ENCODE results near the gene SUPT4H1. TPM values are rescaled to one million over a fixed set of nuclear protein-coding genes. Genes with fewer than 3 reads are reported as not detected.
"Not testable (repeated sequence)": the region's sequence is repeated elsewhere in the genome, so short reads cannot be mapped to it uniquely, and the experiment has no call there.

SUPT4H1 gene
- polyA plus RNA-seq (2013, experiment 1 of 2) = 73.2 TPM
- polyA plus RNA-seq (2013, experiment 2 of 2) = 79.8 TPM

- Histone ChIP-seq H3K9me3 (ENCODE audit: insufficient read depth, low read depth, low read length) (no peaks in the 10 kb centered on the region), H3K9ac (ENCODE audit: low read depth, low read length) (peak within 1 kb of the TSS; percentile 94), H3K36me3 (ENCODE audit: insufficient read depth, low read length) (peaks cover 30% of the 10 kb centered on the region), H3K27ac (ENCODE audit: low read depth, low read length) (peak within 1 kb of the TSS; percentile 87), H3K4me3 (ENCODE audit: low read length) (peak within 1 kb of the TSS; percentile 97), H3K4me1 (ENCODE audit: insufficient read depth, low read length) (peaks cover 13% of the 10 kb centered on the region; the same call in 1 of the 2 replicates), H3K27me3 (ENCODE audit: insufficient read depth, low read length) (no peaks in the 10 kb centered on the region)
- WGBS = under 1% methylated on average over 60 of the region's 60 CpGs
These were observed at the start of gene SUPT4H1 for GRCh38 chr17:58351831-58352595. Gene SUPT4H1, minus strand, starts transcription at chr17:58352201. Its CDS starts 66 bp downstream, at chr17:58352135.

- 88% methylated on average over 2 of the region's 2 CpGs for WGBS
- Histone ChIP-seq H3K9me3 (ENCODE audit: insufficient read depth, low read depth, low read length) (no peaks in the 10 kb centered on the region), H3K4me1 (ENCODE audit: insufficient read depth, low read length) (peaks cover 58% of the 10 kb centered on the region), H3K27me3 (ENCODE audit: insufficient read depth, low read length) (peaks cover 80% of the 10 kb centered on the region), H3K9ac (ENCODE audit: low read depth, low read length) (no peak overlapping the region), H3K27ac (ENCODE audit: low read depth, low read length) (no peak overlapping the region), H3K4me3 (ENCODE audit: low read length) (no peak overlapping the region), H3K36me3 (ENCODE audit: insufficient read depth, low read length) (no peaks in the 10 kb centered on the region)
These were observed 49.3 kb upstream of the SUPT4H1 start for GRCh38 chr17:58401287-58401686.

GRCh38 chr17:58400826-58401225 is 48.8 kb upstream of the SUPT4H1 start:
- Histone ChIP-seq H3K27ac (ENCODE audit: low read depth, low read length) (no peak overlapping the region), H3K9ac (ENCODE audit: low read depth, low read length) (no peak overlapping the region), H3K4me1 (ENCODE audit: insufficient read depth, low read length) (peaks cover 57% of the 10 kb centered on the region), H3K36me3 (ENCODE audit: insufficient read depth, low read length) (no peaks in the 10 kb centered on the region), H3K9me3 (ENCODE audit: insufficient read depth, low read depth, low read length) (no peaks in the 10 kb centered on the region), H3K27me3 (ENCODE audit: insufficient read depth, low read length) (peaks cover 82% of the 10 kb centered on the region), H3K4me3 (ENCODE audit: low read length) (no peak overlapping the region)

- WGBS = 91% methylated on average over 3 of the region's 3 CpGs
- no peak overlapping the region for H3K9ac ChIP-seq (ENCODE audit: low read depth, low read length)
- H3K4me3 ChIP-seq (ENCODE audit: low read length) = no peak overlapping the region
- no peak overlapping the region for H3K27ac ChIP-seq (ENCODE audit: low read depth, low read length)
- H3K9me3 ChIP-seq (ENCODE audit: insufficient read depth, low read depth, low read length) = no peaks in the 10 kb centered on the region
- H3K27me3 ChIP-seq (ENCODE audit: insufficient read depth, low read length) = peaks cover 88% of the 10 kb centered on the region
- no peaks in the 10 kb centered on the region for H3K36me3 ChIP-seq (ENCODE audit: insufficient read depth, low read length)
- peaks cover 56% of the 10 kb centered on the region for H3K4me1 ChIP-seq (ENCODE audit: insufficient read depth, low read length)
These were observed 48.0 kb upstream of the SUPT4H1 start for GRCh38 chr17:58399974-58400373.

GRCh38 chr17:58398574-58399266 is 46.7 kb upstream of the SUPT4H1 start:
- WGBS = 0% methylated on average over 3 of the region's 3 CpGs
- Histone ChIP-seq H3K9ac (ENCODE audit: low read depth, low read length) (no peak overlapping the region), H3K4me3 (ENCODE audit: low read length) (0 out of 2 replicates have a peak overlapping the region, but pooled peaks have one; percentile 17), H3K27me3 (ENCODE audit: insufficient read depth, low read length) (peaks cover 83% of the 10 kb centered on the region), H3K27ac (ENCODE audit: low read depth, low read length) (peak overlapping the region; percentile 56; the same call in 1 of the 2 replicates), H3K9me3 (ENCODE audit: insufficient read depth, low read depth, low read length) (no peaks in the 10 kb centered on the region), H3K4me1 (ENCODE audit: insufficient read depth, low read length) (peaks cover 57% of the 10 kb centered on the region), H3K36me3 (ENCODE audit: insufficient read depth, low read length) (no peaks in the 10 kb centered on the region)

- Histone ChIP-seq H3K4me1 (ENCODE audit: insufficient read depth, low read length) (peaks cover 45% of the 10 kb centered on the region), H3K27me3 (ENCODE audit: insufficient read depth, low read length) (peaks cover 79% of the 10 kb centered on the region)
- not testable (repeated sequence) for H3K36me3 ChIP-seq (ENCODE audit: insufficient read depth, low read length); H3K9ac ChIP-seq (ENCODE audit: low read depth, low read length); H3K4me3 ChIP-seq (ENCODE audit: low read length); H3K9me3 ChIP-seq (ENCODE audit: insufficient read depth, low read depth, low read length); H3K27ac ChIP-seq (ENCODE audit: low read depth, low read length)
- 86% methylated on average over 5 of the region's 5 CpGs for WGBS
These were observed 45.4 kb upstream of the SUPT4H1 start for GRCh38 chr17:58397421-58397820.

GRCh38 chr17:58396173-58396572 is 44.2 kb upstream of the SUPT4H1 start:
- Histone ChIP-seq H3K27ac (ENCODE audit: low read depth, low read length) (no peak overlapping the region), H3K27me3 (ENCODE audit: insufficient read depth, low read length) (peaks cover 67% of the 10 kb centered on the region), H3K9me3 (ENCODE audit: insufficient read depth, low read depth, low read length) (no peaks in the 10 kb centered on the region), H3K4me1 (ENCODE audit: insufficient read depth, low read length) (peaks cover 32% of the 10 kb centered on the region), H3K9ac (ENCODE audit: low read depth, low read length) (no peak overlapping the region), H3K4me3 (ENCODE audit: low read length) (no peak overlapping the region), H3K36me3 (ENCODE audit: insufficient read depth, low read length) (no peaks in the 10 kb centered on the region)
- WGBS = 88% methylated on average over 3 of the region's 4 CpGs

GRCh38 chr17:58394534-58395223 is 42.7 kb upstream of the SUPT4H1 start:
- Histone ChIP-seq H3K27me3 (ENCODE audit: insufficient read depth, low read length) (peaks cover 52% of the 10 kb centered on the region), H3K36me3 (ENCODE audit: insufficient read depth, low read length) (no peaks in the 10 kb centered on the region), H3K4me1 (ENCODE audit: insufficient read depth, low read length) (peaks cover 36% of the 10 kb centered on the region), H3K27ac (ENCODE audit: low read depth, low read length) (no peak overlapping the region), H3K9me3 (ENCODE audit: insufficient read depth, low read depth, low read length) (no peaks in the 10 kb centered on the region), H3K4me3 (ENCODE audit: low read length) (no peak overlapping the region), H3K9ac (ENCODE audit: low read depth, low read length) (no peak overlapping the region)
- 97% methylated on average over 3 of the region's 3 CpGs for WGBS

GRCh38 chr17:58391302-58391984 is 39.4 kb upstream of the SUPT4H1 start:
- Histone ChIP-seq H3K27ac (ENCODE audit: low read depth, low read length) (no peak overlapping the region), H3K9me3 (ENCODE audit: insufficient read depth, low read depth, low read length) (no peaks in the 10 kb centered on the region), H3K4me3 (ENCODE audit: low read length) (no peak overlapping the region), H3K36me3 (ENCODE audit: insufficient read depth, low read length) (no peaks in the 10 kb centered on the region), H3K27me3 (ENCODE audit: insufficient read depth, low read length) (peaks cover 20% of the 10 kb centered on the region), H3K9ac (ENCODE audit: low read depth, low read length) (no peak overlapping the region), H3K4me1 (ENCODE audit: insufficient read depth, low read length) (peaks cover 38% of the 10 kb centered on the region)
- WGBS = 91% methylated on average over 10 of the region's 10 CpGs

GRCh38 chr17:58390884-58391283 is 38.9 kb upstream of the SUPT4H1 start:
- no peak overlapping the region for H3K9ac ChIP-seq (ENCODE audit: low read depth, low read length)
- H3K4me1 ChIP-seq (ENCODE audit: insufficient read depth, low read length) = peaks cover 38% of the 10 kb centered on the region
- no peaks in the 10 kb centered on the region for H3K9me3 ChIP-seq (ENCODE audit: insufficient read depth, low read depth, low read length)
- H3K27me3 ChIP-seq (ENCODE audit: insufficient read depth, low read length) = peaks cover 15% of the 10 kb centered on the region
- H3K36me3 ChIP-seq (ENCODE audit: insufficient read depth, low read length) = no peaks in the 10 kb centered on the region
- no peak overlapping the region for H3K4me3 ChIP-seq (ENCODE audit: low read length)
- H3K27ac ChIP-seq (ENCODE audit: low read depth, low read length) = no peak overlapping the region
- 94% methylated on average over 2 of the region's 2 CpGs for WGBS

All from HUES64 (cell line).